OCI-LY3 (cell line): ENCODE measurements around the gene EDEM1.

ENCODE experiments used
- CTCF ChIP-seq: fragments of 200-600, 300-600 bp; sonication (generic); IDR thresholded peaks from 2 replicates; pipeline ENCODE4 v1.5.1; 2014; ENCODE audit warnings: antibody characterized with exemption, low read length, low read depth
- EZH2phosphoT487 ChIP-seq: fragments of 200-600 bp; shearing (Covaris generic); IDR thresholded peaks from 2 replicates; pipeline ENCODE4 v1.6.1; 2018; ENCODE audit warnings: antibody characterized with exemption, mixed run types, low read depth

GRCh38 chr3:5201536-5201935, 14.0 kb downstream of the EDEM1 start:
- TF ChIP-seq CTCF (no peak), EZH2phosphoT487 (no peak)
